GM12878 (cell line): ENCODE results near the gene GALNS. TPM values are rescaled to one million over a fixed set of nuclear protein-coding genes. Genes with fewer than 3 reads are reported as not detected.

Experiments
- CHD2 ChIP-seq: IDR thresholded peaks from 2 replicates; pipeline ENCODE4 v1.6.1; 2011; ENCODE audit warnings: low read depth, low read length, improper control_type of control experiment, borderline replicate concordance
- KAT2A ChIP-seq: conservative IDR thresholded peaks from 2 replicates; pipeline ENCODE4 v1.6.1; 2011; ENCODE audit warnings: low read depth, low read length; ENCODE audit not compliant: control insufficient read depth
- KLF5 ChIP-seq: fragments of 450-650 bp; IDR thresholded peaks from 2 replicates; pipeline ENCODE4 v1.6.1; 2014; ENCODE audit warnings: mild to moderate bottlenecking; ENCODE audit not compliant: partially characterized antibody
- MXI1 ChIP-seq: fragments of 150-350 bp; IDR thresholded peaks from 2 replicates; pipeline ENCODE4 v1.6.1; 2011; ENCODE audit warnings: low read depth, mild to moderate bottlenecking, inconsistent platforms, low read length, improper control_type of control experiment
- POLR2A ChIP-seq: IDR thresholded peaks from 2 replicates; pipeline ENCODE4 v1.6.1; 2011; ENCODE audit warnings: low read depth, mild to moderate bottlenecking, low read length
- RAD51 ChIP-seq: fragments of 450-650 bp; IDR thresholded peaks from 2 replicates; pipeline ENCODE4 v1.6.1; 2016; ENCODE audit warnings: moderate library complexity, mild to moderate bottlenecking, inconsistent platforms
- SREBF2 ChIP-seq: IDR thresholded peaks from 2 replicates; pipeline ENCODE4 v1.6.1; 2012; ENCODE audit warnings: mild to moderate bottlenecking, low read length
- TBL1XR1 ChIP-seq: IDR thresholded peaks from 2 replicates; pipeline ENCODE4 v1.6.1; 2012; ENCODE audit warnings: low read depth, low read length, improper control_type of control experiment
- ZBED1 ChIP-seq: IDR thresholded peaks from 2 replicates; pipeline ENCODE4 v1.6.1; 2016; ENCODE audit warnings: borderline replicate concordance
- polyA plus RNA-seq, 11 experiments: library from polyadenylated mRNA; depleted of rRNA in 4 of 11; unstranded in 6 of 11; stranded (reverse) in 5 of 11; fragments of >200 nt; fragmentation: Nextera tagmentation in 4 of 11; fragmentation: Illumina TruSeq in 1 of 11; extraction: Ambion mirVana in 4 of 11; extraction: Trizol in 1 of 11; gene quantifications; 1 replicate in 1 of 11; 2 replicates in 10 of 11; pipeline versions ENCODE4 v1.2.1 to v1.2.3, GENCODE V29; 2011 to 2016; ENCODE audit warnings: inconsistent platforms in 2 of 11, missing spikeins in 2 of 11, low read depth in 1 of 11
- total RNA-seq, 4 experiments: library from RNA; depleted of rRNA in 3 of 4; stranded (reverse); fragments of >200 nt in 3 of 4; fragmentation: Illumina TruSeq in 1 of 4; extraction: Trizol in 1 of 4; gene quantifications; 2 replicates each; pipeline versions ENCODE4 v1.2.1 to v1.2.3, GENCODE V29; 2013 to 2021
- TF ChIP-seq, protein P1 (sequence below): fragments of 450-650 bp; IDR thresholded peaks from 2 replicates; pipeline ENCODE4 v1.6.1; 2018; ENCODE audit warnings: mild to moderate bottlenecking, low read depth, moderate library complexity; ENCODE audit not compliant: partially characterized antibody
- TF ChIP-seq, protein P2 (sequence below): fragments of 450-650 bp; IDR thresholded peaks from 2 replicates; pipeline ENCODE4 v1.6.1; 2016; ENCODE audit warnings: mild to moderate bottlenecking
- TF ChIP-seq, protein P3 (sequence below): IDR thresholded peaks from 2 replicates; pipeline ENCODE4 v1.6.1; 2011; ENCODE audit warnings: mild to moderate bottlenecking, low read depth, low read length, moderate library complexity; ENCODE audit not compliant: insufficient replicate concordance

The GALNS gene
- total and polyA plus RNA-seq, 10 of the 15 experiments (the other 5 are each of a cell fraction or from before 2014, with no cell fraction given) = 0.37 to 12.4 (median 5.3) TPM

DNA sequence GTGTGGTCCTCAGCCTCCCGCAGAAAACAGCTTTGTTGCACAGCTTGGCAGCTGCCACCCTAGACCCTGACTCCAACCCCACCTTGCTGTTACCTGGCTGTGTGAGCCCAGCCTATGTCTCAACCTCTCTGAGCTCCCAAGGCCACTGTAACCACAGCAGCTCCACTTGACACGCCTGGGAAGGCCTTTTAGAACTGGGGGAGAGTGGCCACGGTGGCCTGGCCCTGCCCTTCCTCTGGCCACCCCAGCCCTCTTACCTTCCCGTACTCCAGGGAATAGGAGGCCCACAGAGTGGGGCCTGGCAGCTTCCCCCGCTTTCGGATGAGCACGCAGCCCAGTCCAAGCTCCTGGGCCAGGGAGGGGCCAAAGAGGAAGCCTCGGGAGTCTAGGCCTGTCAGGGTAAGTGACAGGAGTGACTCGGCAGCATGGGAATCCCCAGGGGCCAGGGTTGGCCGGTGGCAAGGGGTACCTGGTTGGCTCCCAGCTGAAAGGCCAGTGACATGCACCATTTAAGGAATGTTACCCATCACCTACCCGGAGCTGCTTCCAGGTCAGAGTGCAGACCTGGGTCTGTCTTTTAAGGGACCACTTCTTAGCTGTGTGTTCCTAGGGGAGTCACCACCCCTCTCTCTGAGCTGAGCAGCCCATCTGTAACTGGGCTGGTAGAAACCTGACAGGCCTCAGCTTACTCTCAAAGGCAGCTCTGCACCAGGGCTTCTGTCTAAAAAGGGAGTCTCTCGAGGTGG lies 46.4 kb downstream of the GALNS start (continued):
- TF ChIP-seq, protein P1, sequence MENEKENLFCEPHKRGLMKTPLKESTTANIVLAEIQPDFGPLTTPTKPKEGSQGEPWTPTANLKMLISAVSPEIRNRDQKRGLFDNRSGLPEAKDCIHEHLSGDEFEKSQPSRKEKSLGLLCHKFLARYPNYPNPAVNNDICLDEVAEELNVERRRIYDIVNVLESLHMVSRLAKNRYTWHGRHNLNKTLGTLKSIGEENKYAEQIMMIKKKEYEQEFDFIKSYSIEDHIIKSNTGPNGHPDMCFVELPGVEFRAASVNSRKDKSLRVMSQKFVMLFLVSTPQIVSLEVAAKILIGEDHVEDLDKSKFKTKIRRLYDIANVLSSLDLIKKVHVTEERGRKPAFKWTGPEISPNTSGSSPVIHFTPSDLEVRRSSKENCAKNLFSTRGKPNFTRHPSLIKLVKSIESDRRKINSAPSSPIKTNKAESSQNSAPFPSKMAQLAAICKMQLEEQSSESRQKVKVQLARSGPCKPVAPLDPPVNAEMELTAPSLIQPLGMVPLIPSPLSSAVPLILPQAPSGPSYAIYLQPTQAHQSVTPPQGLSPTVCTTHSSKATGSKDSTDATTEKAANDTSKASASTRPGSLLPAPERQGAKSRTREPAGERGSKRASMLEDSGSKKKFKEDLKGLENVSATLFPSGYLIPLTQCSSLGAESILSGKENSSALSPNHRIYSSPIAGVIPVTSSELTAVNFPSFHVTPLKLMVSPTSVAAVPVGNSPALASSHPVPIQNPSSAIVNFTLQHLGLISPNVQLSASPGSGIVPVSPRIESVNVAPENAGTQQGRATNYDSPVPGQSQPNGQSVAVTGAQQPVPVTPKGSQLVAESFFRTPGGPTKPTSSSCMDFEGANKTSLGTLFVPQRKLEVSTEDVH = no peak
- TF ChIP-seq TBL1XR1 = no peak
- no peak for TF ChIP-seq KAT2A
- TF ChIP-seq, protein P2, sequence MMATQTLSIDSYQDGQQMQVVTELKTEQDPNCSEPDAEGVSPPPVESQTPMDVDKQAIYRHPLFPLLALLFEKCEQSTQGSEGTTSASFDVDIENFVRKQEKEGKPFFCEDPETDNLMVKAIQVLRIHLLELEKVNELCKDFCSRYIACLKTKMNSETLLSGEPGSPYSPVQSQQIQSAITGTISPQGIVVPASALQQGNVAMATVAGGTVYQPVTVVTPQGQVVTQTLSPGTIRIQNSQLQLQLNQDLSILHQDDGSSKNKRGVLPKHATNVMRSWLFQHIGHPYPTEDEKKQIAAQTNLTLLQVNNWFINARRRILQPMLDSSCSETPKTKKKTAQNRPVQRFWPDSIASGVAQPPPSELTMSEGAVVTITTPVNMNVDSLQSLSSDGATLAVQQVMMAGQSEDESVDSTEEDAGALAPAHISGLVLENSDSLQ = peak; percentile 71
- TF ChIP-seq, protein P3, sequence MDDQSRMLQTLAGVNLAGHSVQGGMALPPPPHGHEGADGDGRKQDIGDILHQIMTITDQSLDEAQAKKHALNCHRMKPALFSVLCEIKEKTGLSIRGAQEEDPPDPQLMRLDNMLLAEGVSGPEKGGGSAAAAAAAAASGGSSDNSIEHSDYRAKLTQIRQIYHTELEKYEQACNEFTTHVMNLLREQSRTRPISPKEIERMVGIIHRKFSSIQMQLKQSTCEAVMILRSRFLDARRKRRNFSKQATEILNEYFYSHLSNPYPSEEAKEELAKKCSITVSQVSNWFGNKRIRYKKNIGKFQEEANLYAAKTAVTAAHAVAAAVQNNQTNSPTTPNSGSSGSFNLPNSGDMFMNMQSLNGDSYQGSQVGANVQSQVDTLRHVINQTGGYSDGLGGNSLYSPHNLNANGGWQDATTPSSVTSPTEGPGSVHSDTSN = no peak
- no peak for TF ChIP-seq KLF5
- no peak for TF ChIP-seq RAD51
- TF ChIP-seq MXI1 = 0 out of 2 replicates have a peak, but pooled peaks have one; percentile 29
- 0 out of 2 replicates have a peak, but pooled peaks have one; percentile 57 for TF ChIP-seq ZBED1
- no peak for TF ChIP-seq SREBF2
- peak; percentile 49 for TF ChIP-seq POLR2A
- TF ChIP-seq CHD2 = 0 out of 2 replicates have a peak, but pooled peaks have one; percentile 18
